ENCODE data around the gene STPG2. TPM values are rescaled to one million over a fixed set of nuclear protein-coding genes. Genes with fewer than 3 reads are reported as not detected.

Gene STPG2
- total and polyA plus RNA-seq, 2 of the 8 experiments (the other 6 are each of a cell fraction or from before 2014, with no cell fraction given) = 0.03 TPM; not detected in 1

DNA sequence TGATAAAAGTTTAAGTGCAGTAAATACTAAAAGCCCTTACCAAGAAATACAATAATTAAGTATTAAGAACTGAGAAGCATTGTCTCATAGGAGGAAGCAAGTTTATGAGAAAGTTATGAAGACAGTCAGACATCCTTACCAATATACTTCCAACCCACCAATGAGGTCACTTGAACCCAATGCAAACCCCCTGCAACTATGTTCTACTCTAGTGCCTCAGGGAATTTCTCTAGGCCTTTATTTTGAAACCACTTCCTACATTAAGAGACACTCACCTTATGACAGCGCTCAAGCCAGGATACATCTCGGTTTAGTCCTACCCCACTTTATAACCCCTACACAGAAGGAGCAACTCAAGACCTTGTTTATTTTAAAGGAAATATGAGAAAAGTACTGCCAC lies 61.3 kb downstream of the STPG2 start:
- Histone ChIP-seq H3K23ac (ENCODE audit: insufficient read length) (no peak overlapping the region), H3K9ac (replicated peaks in 1 of 4; ENCODE audit: extremely low read depth in 1 of 4, low read depth in 3 of 4, low read length in 3 of 4) (no peak overlapping the region), H3K79me1 (ENCODE audit: low read depth, low read length) (no peaks in the 10 kb centered on the region), H2BK15ac (ENCODE audit: low read length) (no peak overlapping the region), H3K4ac (replicated peaks; ENCODE audit: insufficient read length, low read depth, low read length) (no peak overlapping the region), H2AK5ac (ENCODE audit: low read depth, low read length) (no peak overlapping the region), H4K8ac (ENCODE audit: extremely low read depth, insufficient read depth, low read length) (no peak overlapping the region), H4K20me1 (replicated peaks in 1 of 2; ENCODE audit: control insufficient read depth in 1 of 2, insufficient read depth in 2 of 2, low read length in 2 of 2) (no peaks in the 10 kb centered on the region), H3K4me3 (ENCODE audit: extremely low read depth in 1 of 4, insufficient read depth in 2 of 4, low read depth in 3 of 4, low read length in 4 of 4) (no peak overlapping the region), H3K9me3 (ENCODE audit: insufficient read depth in 2 of 2, low read depth in 1 of 2, low read length in 1 of 2) (no peaks in the 10 kb centered on the region), H3K79me2 (ENCODE audit: control insufficient read depth in 1 of 2, insufficient read depth in 2 of 2, low read length in 2 of 2) (no peaks in the 10 kb centered on the region), H4K91ac (replicated peaks; ENCODE audit: insufficient read length, low read length) (no peak overlapping the region), H3K4me1 (replicated peaks in 1 of 4; ENCODE audit: control insufficient read depth in 3 of 4, insufficient read depth in 4 of 4, low read length in 3 of 4) (no peaks in the 10 kb centered on the region), H3K36me3 (ENCODE audit: control insufficient read depth in 2 of 4, insufficient read depth in 4 of 4, low read length in 3 of 4) (no peaks in the 10 kb centered on the region), H3K27me3 (replicated peaks in 1 of 4; ENCODE audit: control insufficient read depth in 3 of 4, extremely low read depth in 1 of 4, insufficient read depth in 3 of 4, low read length in 3 of 4) (no peaks in the 10 kb centered on the region), H3K4me2 (ENCODE audit: insufficient read depth in 1 of 2, low read depth in 2 of 2, low read length in 2 of 2) (no peak overlapping the region), H2BK5ac (ENCODE audit: low read depth, low read length) (no peak overlapping the region), H3K23me2 (ENCODE audit: low read depth, low read length) (no peaks in the 10 kb centered on the region), H2AFZ (ENCODE audit: low read length) (no peak overlapping the region), H2BK12ac (ENCODE audit: low read depth, low read length) (no peak overlapping the region), H2BK120ac (replicated peaks; ENCODE audit: low read depth, low read length) (no peak overlapping the region), H2BK20ac (ENCODE audit: low read length) (no peak overlapping the region), H3K27ac (ENCODE audit: low read depth, low read length) (no peak overlapping the region), H3K14ac (ENCODE audit: insufficient read length) (no peak overlapping the region), H4K5ac (ENCODE audit: insufficient read length, low read depth, low read length) (no peak overlapping the region), H3K56ac (replicated peaks; ENCODE audit: insufficient read length, low read depth, low read length) (no peak overlapping the region), H3K18ac (ENCODE audit: extremely low read depth, low read length) (no peak overlapping the region)
- FAIRE-seq (no peak), DNase-seq (ENCODE audit: low read depth in 1 of 2, low spot score in 2 of 2) (no peak)
- TF ChIP-seq RXRA (IDR thresholded peaks at IDR 0.05; ENCODE audit: insufficient read depth, low read depth, low read length) (no peak), NRF1 (IDR thresholded peaks at IDR 0.05; ENCODE audit: low read depth, low read length) (no peak), JUND (IDR thresholded peaks at IDR 0.05; ENCODE audit: low read length) (no peak), SIX5 (IDR thresholded peaks at IDR 0.05; ENCODE audit: low read depth, low read length) (no peak), HDAC2 (IDR thresholded peaks at IDR 0.05; ENCODE audit: borderline replicate concordance in 1 of 2, low read depth in 2 of 2, low read length in 2 of 2) (no peak)
- CTCF ChIA-PET (ENCODE audit: partially characterized antibody) = interaction anchor here (0.6 to 1.5 kb wide), 2 partner anchors 11 to 578 kb away, joined by 3 to 4 read pairs; no protein-coding TSS in a partner anchor
- WGBS, 2 experiments (ENCODE audit: extremely low coverage in 1 of 2, insufficient coverage in 1 of 2, insufficient read length in 1 of 2, insufficient replicate concordance in 2 of 2, low coverage in 1 of 2, low lambda C conversion rate in 2 of 2, missing lambda C conversion rate in 1 of 2) = 89% methylated on average over 2 of the region's 2 CpGs; no CpG with 5 or more reads in 1 of the 2 experiments
- POLR2A ChIA-PET (ENCODE audit: partially characterized antibody) = no interaction called here

All from H1 (cell line).